BE2C (cell line): ENCODE results near the gene SNX13.

Experiments used
- DNase-seq: peaks from one replicate; pipeline ENCODE4 v3.0.0-alpha.2; 2020
- H3K27me3 ChIP-seq: fragments of 250-450 bp; sonication (Bioruptor Pico); 2 replicates; pipeline ENCODE4 v1.5.1; 2020; ENCODE audit warnings: mild to moderate bottlenecking
- H3K36me3 ChIP-seq: fragments of 250-450 bp; sonication (Bioruptor Pico); 2 replicates; pipeline ENCODE4 v1.5.1; 2020; ENCODE audit warnings: mild to moderate bottlenecking
- H3K4me1 ChIP-seq: fragments of 250-450 bp; sonication (Bioruptor Pico); 2 replicates; pipeline ENCODE4 v1.5.1; 2020
- H3K4me3 ChIP-seq: 2 replicates; pipeline ENCODE4 v1.5.1; 2011; ENCODE audit warnings: low read depth, low read length
- H3K9me3 ChIP-seq: fragments of 250-450 bp; sonication (Bioruptor Pico); 2 replicates; pipeline ENCODE4 v1.5.1; 2020
- TF ChIP-seq, protein P1 (sequence below): IDR thresholded peaks from 2 replicates; pipeline ENCODE4 v1.5.1; 2012; ENCODE audit warnings: mild to moderate bottlenecking, low read depth, low read length

SNX13 gene

DNA sequence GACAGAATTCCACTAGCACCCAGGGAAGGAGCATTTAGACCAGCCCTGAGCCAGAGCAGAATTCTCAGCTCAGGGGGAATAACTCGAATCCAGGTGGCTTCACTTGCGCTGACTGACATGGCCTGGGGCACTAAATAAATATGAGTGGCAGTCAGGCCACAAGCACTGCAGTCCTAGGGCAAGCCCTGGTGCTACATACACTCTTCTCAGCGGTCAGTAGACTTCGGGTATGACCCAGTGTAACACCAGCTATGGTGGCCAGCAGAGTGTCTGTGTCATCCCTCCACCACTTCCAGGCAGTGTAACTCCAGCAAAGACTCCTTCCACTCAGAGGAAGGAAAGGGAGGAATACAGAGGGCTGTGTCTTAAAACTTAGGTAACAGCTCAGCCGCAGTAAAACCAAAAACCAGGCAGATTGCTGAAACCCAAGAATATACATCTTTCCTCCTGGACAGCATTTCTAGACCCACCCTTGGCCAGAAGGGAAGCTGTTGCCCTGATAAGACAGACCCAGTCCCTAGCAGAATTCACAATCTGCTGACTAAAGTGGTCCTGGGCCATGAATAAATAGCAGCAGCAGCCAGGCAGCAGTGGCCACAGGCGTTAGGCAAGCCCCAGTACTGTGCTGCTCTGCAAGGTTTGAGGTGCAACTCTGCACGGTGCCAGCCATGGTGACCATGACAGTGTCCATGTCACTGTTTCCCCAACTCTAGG, 77.0 kb downstream of the SNX13 start:
- no peaks in the 10 kb centered on the region for H3K9me3 ChIP-seq
- no peak overlapping the region for H3K4me3 ChIP-seq
- no peaks in the 10 kb centered on the region for H3K27me3 ChIP-seq
- DNase-seq: no peak
- TF ChIP-seq, protein P1, sequence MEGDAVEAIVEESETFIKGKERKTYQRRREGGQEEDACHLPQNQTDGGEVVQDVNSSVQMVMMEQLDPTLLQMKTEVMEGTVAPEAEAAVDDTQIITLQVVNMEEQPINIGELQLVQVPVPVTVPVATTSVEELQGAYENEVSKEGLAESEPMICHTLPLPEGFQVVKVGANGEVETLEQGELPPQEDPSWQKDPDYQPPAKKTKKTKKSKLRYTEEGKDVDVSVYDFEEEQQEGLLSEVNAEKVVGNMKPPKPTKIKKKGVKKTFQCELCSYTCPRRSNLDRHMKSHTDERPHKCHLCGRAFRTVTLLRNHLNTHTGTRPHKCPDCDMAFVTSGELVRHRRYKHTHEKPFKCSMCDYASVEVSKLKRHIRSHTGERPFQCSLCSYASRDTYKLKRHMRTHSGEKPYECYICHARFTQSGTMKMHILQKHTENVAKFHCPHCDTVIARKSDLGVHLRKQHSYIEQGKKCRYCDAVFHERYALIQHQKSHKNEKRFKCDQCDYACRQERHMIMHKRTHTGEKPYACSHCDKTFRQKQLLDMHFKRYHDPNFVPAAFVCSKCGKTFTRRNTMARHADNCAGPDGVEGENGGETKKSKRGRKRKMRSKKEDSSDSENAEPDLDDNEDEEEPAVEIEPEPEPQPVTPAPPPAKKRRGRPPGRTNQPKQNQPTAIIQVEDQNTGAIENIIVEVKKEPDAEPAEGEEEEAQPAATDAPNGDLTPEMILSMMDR: no peak
- H3K36me3 ChIP-seq: peaks cover 6% of the 10 kb centered on the region; the same call in 1 of the 2 replicates
- H3K4me1 ChIP-seq: no peaks in the 10 kb centered on the region

DNA sequence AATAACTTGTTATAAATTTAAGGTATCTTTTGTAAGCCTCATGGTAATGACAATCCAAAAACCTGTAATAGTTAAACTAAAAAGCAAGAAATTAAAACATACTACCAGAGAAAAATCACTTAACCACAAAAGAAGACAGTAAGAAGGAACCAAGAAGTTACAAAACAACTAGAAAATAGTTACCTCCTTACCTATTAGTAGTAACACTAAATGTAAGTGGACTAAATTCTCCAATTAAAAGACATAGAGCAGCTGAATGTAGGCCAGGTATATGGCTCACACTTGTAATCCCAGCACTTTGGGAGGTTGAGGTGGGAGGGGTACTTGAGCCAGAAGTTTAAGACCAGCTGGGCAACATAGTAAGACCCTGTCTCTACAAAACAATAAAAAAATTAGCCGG, 84.0 kb downstream of the SNX13 start:
- Histone ChIP-seq H3K4me1 (no peaks in the 10 kb centered on the region), H3K27me3 (no peaks in the 10 kb centered on the region), H3K4me3 (no peak overlapping the region), H3K36me3 (no peaks in the 10 kb centered on the region), H3K9me3 (no peaks in the 10 kb centered on the region)
- no peak for DNase-seq
- TF ChIP-seq, protein P1: no peak

DNA sequence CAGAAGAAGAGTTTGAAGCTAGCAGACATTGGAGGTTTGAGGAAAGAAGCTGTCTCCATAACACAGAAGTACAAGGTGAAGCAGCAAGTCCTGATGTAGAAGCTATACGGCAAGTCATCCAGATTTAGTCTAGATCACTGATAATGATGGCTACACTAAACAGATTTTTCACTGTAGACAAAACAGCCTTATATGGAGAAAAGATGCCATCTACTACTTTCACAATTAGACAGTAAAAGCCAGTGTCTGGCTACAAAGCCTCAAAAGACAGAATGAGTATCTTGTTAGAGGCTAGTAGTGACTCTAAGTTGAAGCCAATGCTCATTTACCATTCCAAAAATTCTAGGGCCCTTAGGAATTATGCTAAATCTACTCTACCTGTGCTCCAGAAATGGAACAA, 85.1 kb downstream of the SNX13 start:
- H3K27me3 ChIP-seq: no peaks in the 10 kb centered on the region
- no peak overlapping the region for H3K4me3 ChIP-seq
- DNase-seq: no peak
- no peaks in the 10 kb centered on the region; the same call in 1 of the 2 replicates for H3K36me3 ChIP-seq
- no peaks in the 10 kb centered on the region for H3K4me1 ChIP-seq
- no peaks in the 10 kb centered on the region for H3K9me3 ChIP-seq
- TF ChIP-seq, protein P1: no peak

DNA sequence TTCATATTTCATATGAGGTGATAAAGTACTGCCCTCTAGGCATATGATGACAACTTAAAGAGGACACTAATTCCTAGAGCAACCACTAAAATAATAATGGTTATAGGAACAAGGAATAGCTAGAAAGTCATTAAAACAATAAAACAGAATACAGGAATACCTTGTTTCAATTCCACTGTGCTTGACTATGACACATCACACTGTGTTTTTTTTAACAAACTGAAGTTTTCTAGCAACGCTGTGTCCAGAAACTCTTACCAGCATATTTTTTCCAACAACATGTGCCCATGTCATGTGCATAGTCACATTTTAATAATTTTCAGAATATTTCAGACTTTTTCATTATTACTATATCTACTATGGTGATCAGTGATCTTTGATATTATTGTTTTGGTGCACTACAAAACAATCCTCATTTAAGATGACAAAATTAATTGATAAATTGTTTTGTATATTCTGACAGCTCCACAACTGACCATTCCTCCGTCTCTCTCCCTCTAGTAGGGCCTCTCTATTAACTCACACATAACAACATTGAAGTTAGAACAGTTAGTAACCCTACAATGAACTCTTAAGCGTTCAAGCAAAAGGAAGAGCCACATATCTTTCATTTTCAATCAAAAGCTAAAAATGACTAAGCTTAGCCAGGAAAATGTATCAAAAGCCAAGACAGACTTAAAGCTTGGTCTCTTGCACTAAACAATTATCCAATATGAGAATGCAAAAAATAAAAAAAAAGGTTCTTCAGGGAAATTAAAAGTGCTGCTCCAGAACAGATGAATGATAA, 85.8 kb downstream of the SNX13 start:
- TF ChIP-seq, protein P1: no peak
- H3K36me3 ChIP-seq: no peaks in the 10 kb centered on the region; the same call in 1 of the 2 replicates
- H3K4me1 ChIP-seq: no peaks in the 10 kb centered on the region
- H3K4me3 ChIP-seq: no peak overlapping the region
- DNase-seq: no peak
- H3K27me3 ChIP-seq: no peaks in the 10 kb centered on the region
- no peaks in the 10 kb centered on the region for H3K9me3 ChIP-seq

DNA sequence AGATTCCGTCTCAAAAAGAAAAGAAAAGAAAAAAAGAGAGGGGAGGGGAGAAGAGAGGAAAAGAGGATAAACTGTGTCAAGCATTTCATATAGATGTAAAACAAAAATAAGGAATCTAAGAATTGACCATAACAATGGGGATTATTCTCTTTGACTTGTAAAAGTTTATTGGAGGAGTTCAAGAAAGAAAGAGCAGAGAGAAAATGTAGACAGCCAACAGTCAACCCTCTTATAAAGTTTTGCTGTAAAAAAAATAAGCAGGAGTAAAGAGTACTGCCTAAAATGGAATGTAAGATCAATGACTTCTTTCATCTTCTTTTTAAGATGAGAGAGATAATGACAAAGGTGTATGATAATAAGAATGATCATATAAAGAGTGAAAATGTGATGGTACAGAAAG, 87.9 kb downstream of the SNX13 start:
- H3K36me3 ChIP-seq: no peaks in the 10 kb centered on the region; the same call in 1 of the 2 replicates
- no peaks in the 10 kb centered on the region for H3K4me1 ChIP-seq
- no peak for DNase-seq
- TF ChIP-seq, protein P1: no peak
- no peak overlapping the region for H3K4me3 ChIP-seq
- H3K9me3 ChIP-seq: no peaks in the 10 kb centered on the region
- H3K27me3 ChIP-seq: no peaks in the 10 kb centered on the region

DNA sequence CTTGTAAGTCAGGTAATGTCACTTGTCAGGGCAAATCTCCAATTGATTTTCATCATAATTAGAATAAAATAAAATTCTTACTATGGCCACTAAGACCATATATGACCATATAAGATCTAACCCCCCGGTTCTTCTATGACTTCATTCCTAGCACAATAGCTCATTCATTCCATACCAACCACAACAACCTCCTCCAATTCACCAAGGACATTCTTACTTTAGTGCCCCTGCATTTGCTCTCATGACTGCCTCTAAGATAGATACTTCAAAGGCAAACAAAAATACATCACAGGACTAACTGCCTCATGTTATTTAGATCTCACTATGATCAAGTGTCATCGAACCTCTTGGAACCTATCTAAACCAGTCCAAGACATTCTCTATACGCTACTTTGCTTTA, 90.8 kb downstream of the SNX13 start:
- Histone ChIP-seq H3K4me1 (no peaks in the 10 kb centered on the region), H3K9me3 (no peaks in the 10 kb centered on the region), H3K4me3 (no peak overlapping the region), H3K27me3 (no peaks in the 10 kb centered on the region), H3K36me3 (no peaks in the 10 kb centered on the region; the same call in 1 of the 2 replicates)
- TF ChIP-seq, protein P1: no peak
- no peak for DNase-seq
